Retina (tissue), 1 donor: ENCODE data around the gene TSPO.
"Not testable (repeated sequence)": the region's sequence is repeated elsewhere in the genome, so short reads cannot be mapped to it uniquely, and the experiment has no call there.

ENCODE experiments used
- DNase-seq: peaks from one replicate; pipeline ENCODE4 v3.0.0-alpha.2; 2016

Gene TSPO

GRCh38 chr22:43151251-43152002 lies at the start of gene TSPO:
Gene TSPO, plus strand, starts transcription at chr22:43151559. Its CDS starts 7,680 bp downstream, at chr22:43159239.
- DNase-seq = peak; percentile 47

- DNase-seq = not testable (repeated sequence)
These were observed 47.2 kb upstream of the TSPO start for GRCh38 chr22:43104056-43104625.

- not testable (repeated sequence) for DNase-seq
These were observed 46.4 kb upstream of the TSPO start for GRCh38 chr22:43104950-43105349.

- no peak for DNase-seq
These were observed 45.1 kb upstream of the TSPO start for GRCh38 chr22:43106302-43106701.

- DNase-seq = no peak
These were observed 41.8 kb upstream of the TSPO start for GRCh38 chr22:43109511-43109910.

GRCh38 chr22:43109921-43110443 lies 41.4 kb upstream of the TSPO start:
- peak; percentile 77 for DNase-seq

- no peak for DNase-seq
These were observed 40.9 kb upstream of the TSPO start, which contains the start of gene BIK for GRCh38 chr22:43110444-43110926. Gene BIK, plus strand, starts transcription at chr22:43110750. Its CDS starts 13,273 bp downstream, at chr22:43124023.

GRCh38 chr22:43110927-43111623 lies 40.3 kb upstream of the TSPO start:
- peak; percentile 58 for DNase-seq

- no peak for DNase-seq
These were observed 37.7 kb upstream of the TSPO start for GRCh38 chr22:43113526-43114251.

- no peak for DNase-seq
These were observed 36.4 kb upstream of the TSPO start for GRCh38 chr22:43114958-43115357.

- no peak for DNase-seq
These were observed 34.4 kb upstream of the TSPO start for GRCh38 chr22:43116932-43117331.

GRCh38 chr22:43118024-43118849 lies 33.1 kb upstream of the TSPO start:
- no peak for DNase-seq

- no peak for DNase-seq
These were observed 32.4 kb upstream of the TSPO start for GRCh38 chr22:43118953-43119458.

GRCh38 chr22:43126501-43127165 lies 24.7 kb upstream of the TSPO start:
- no peak for DNase-seq

GRCh38 chr22:43127166-43127908 lies 24.0 kb upstream of the TSPO start:
- DNase-seq = no peak

GRCh38 chr22:43128116-43128515 lies 23.2 kb upstream of the TSPO start:
- DNase-seq = no peak

- no peak for DNase-seq
These were observed 22.4 kb upstream of the TSPO start for GRCh38 chr22:43128928-43129424.

GRCh38 chr22:43129426-43130425 lies 21.6 kb upstream of the TSPO start:
- DNase-seq = no peak
